HCT116 (cell line): Measurements from ENCODE around the gene UBE2L6.

Experiments
- CEBPB ChIP-seq: IDR thresholded peaks from 2 replicates; pipeline ENCODE4 v1.6.1; 2012; ENCODE audit warnings: low read depth
- CTCF ChIP-seq, 3 experiments: fragments of 200-600 bp in 1 of 3; sonication (generic) in 1 of 3; IDR thresholded peaks in 2 of 3; conservative IDR thresholded peaks in 1 of 3; 2 replicates each; pipeline ENCODE4 v1.5.1; 2012 to 2017; ENCODE audit warnings: low read depth in 2 of 3, low read length in 2 of 3, antibody characterized with exemption in 1 of 3, borderline replicate concordance in 1 of 3, control low read depth in 1 of 3, mild to moderate bottlenecking in 1 of 3, mixed read lengths in 1 of 3, mixed run types in 1 of 3, moderate library complexity in 1 of 3; ENCODE audit not compliant: insufficient read depth in 1 of 3
- EZH2 ChIP-seq: fragments of 200-600 bp; sonication (generic); IDR thresholded peaks from 2 replicates; pipeline ENCODE4 v1.6.1; 2017; ENCODE audit warnings: antibody characterized with exemption, mixed run types
- MAX ChIP-seq: IDR thresholded peaks from 2 replicates; pipeline ENCODE4 v1.6.1; 2012
- REST ChIP-seq: IDR thresholded peaks from 2 replicates; pipeline ENCODE4 v1.6.1; 2012; ENCODE audit warnings: low read depth

GRCh38 chr11:57615308-57615707 is 47.8 kb upstream of the UBE2L6 start:
- TF ChIP-seq CTCF (IDR thresholded peaks at IDR 0.05 in 2 of 3, conservative IDR thresholded peaks at IDR 0.05 in 1 of 3; ENCODE audit: borderline replicate concordance in 1 of 3, insufficient read depth in 1 of 3, low read depth in 2 of 3, low read length in 2 of 3): no peak
- TF ChIP-seq MAX: no peak
- TF ChIP-seq EZH2: no peak
- TF ChIP-seq CEBPB: no peak
- no peak for TF ChIP-seq REST
